PC-9 (cell line): ENCODE data around the gene RFX7. TPM values are rescaled to one million over a fixed set of nuclear protein-coding genes. Genes with fewer than 3 reads are reported as not detected.

Experiments
- BruUV-seq: library from RNA; stranded (reverse); fragments of 400-500 nt; replicated peaks from 2 replicates; lab custom pipeline; 2021; lab: Mats Ljungman, UMichigan
- CTCF ChIA-PET: fragments of 300-600 bp; sonication (Branson Sonifier 250); formaldehyde crosslinking; loops from one replicate; lab custom pipeline; 2022; ENCODE audit warnings: antibody characterized with exemption; lab: Charles Lee
- POLR2A ChIA-PET: fragments of 300-600 bp; sonication (Branson Sonifier 250); formaldehyde crosslinking; loops from one replicate; lab custom pipeline; 2022; ENCODE audit warnings: antibody characterized with exemption; ENCODE audit not compliant: unreplicated experiment; lab: Charles Lee
- DNase-seq, 2 experiments: peaks; one replicate each; pipeline versions ENCODE4 v3.0.0 to v3.0.0-alpha.2; 2015 to 2022; ENCODE audit warnings: mixed read lengths in 1 of 2
- H2AFZ ChIP-seq: fragments of 200-600 bp; sonication (generic); 2 replicates; pipeline ENCODE4 v1.8.1; 2017; ENCODE audit warnings: antibody characterized with exemption
- H3F3A ChIP-seq: fragments of 200-600 bp; sonication (generic); 2 replicates; pipeline ENCODE4 v1.8.1; 2017; ENCODE audit warnings: antibody characterized with exemption, mild to moderate bottlenecking, low read depth; ENCODE audit not compliant: insufficient read depth
- H3K27ac ChIP-seq: fragments of 200-600 bp; sonication (generic); 2 replicates; pipeline ENCODE4 v1.6.1; 2016; ENCODE audit warnings: mixed run types
- H3K27me3 ChIP-seq: fragments of 200-600 bp; sonication (generic); 2 replicates; pipeline ENCODE4 v1.6.1; 2016; ENCODE audit warnings: low read depth, mixed run types; ENCODE audit not compliant: insufficient read depth
- H3K36me3 ChIP-seq: fragments of 200-600 bp; sonication (generic); 2 replicates; pipeline ENCODE4 v1.6.1; 2016; ENCODE audit warnings: low read depth, mixed run types
- H3K4me1 ChIP-seq: fragments of 200-600 bp; sonication (generic); replicated peaks from 2 replicates; pipeline ENCODE4 v1.6.1; 2016; ENCODE audit warnings: mixed run types; ENCODE audit not compliant: insufficient read depth
- H3K4me2 ChIP-seq: fragments of 200-600 bp; sonication (generic); 2 replicates; pipeline ENCODE4 v1.6.1; 2017; ENCODE audit warnings: mixed run types
- H3K4me3 ChIP-seq: fragments of 200-600 bp; sonication (generic); 2 replicates; pipeline ENCODE4 v1.6.1; 2016; ENCODE audit warnings: mixed run types
- H3K79me2 ChIP-seq: fragments of 200-600 bp; sonication (generic); 2 replicates; pipeline ENCODE4 v1.6.1; 2017; ENCODE audit warnings: low read depth, mixed run types
- H3K9me2 ChIP-seq: fragments of 200-600 bp; sonication (generic); 2 replicates; pipeline ENCODE4 v1.8.1; 2017; ENCODE audit warnings: mild to moderate bottlenecking; ENCODE audit not compliant: insufficient read depth
- H3K9me3 ChIP-seq: fragments of 200-600 bp; sonication (generic); 2 replicates; pipeline ENCODE4 v1.8.1; 2016; ENCODE audit warnings: low read depth; ENCODE audit not compliant: insufficient read depth
- H4K20me1 ChIP-seq: fragments of 200-600 bp; sonication (generic); 2 replicates; pipeline ENCODE4 v1.8.1; 2017; ENCODE audit not compliant: insufficient read depth
- EZH2 ChIP-seq: fragments of 200-600 bp; sonication (generic); IDR thresholded peaks from 2 replicates; pipeline ENCODE4 v1.8.0; 2017; ENCODE audit warnings: antibody characterized with exemption, low read depth
- intact Hi-C: fragments of 100-400 bp; cut with micrococcal nuclease; formaldehyde crosslinking; loops from one replicate; pipeline ENCODE4 v1.10.0; 2022; ENCODE audit not compliant: unreplicated experiment
- total RNA-seq: library from RNA; stranded (reverse); gene quantifications from 2 replicates; pipeline ENCODE4 v1.2.3, GENCODE V29; 2021
- TF ChIP-seq, protein P1 (sequence below): fragments of 200-600 bp; sonication (generic); conservative IDR thresholded peaks from 2 replicates; pipeline ENCODE4 v1.6.1; 2017; ENCODE audit warnings: mixed run types, antibody characterized with exemption, mild to moderate bottlenecking, moderate library complexity

The RFX7 gene
- total RNA-seq, 1 experiment from 2014 or later = 24.6 TPM

DNA sequence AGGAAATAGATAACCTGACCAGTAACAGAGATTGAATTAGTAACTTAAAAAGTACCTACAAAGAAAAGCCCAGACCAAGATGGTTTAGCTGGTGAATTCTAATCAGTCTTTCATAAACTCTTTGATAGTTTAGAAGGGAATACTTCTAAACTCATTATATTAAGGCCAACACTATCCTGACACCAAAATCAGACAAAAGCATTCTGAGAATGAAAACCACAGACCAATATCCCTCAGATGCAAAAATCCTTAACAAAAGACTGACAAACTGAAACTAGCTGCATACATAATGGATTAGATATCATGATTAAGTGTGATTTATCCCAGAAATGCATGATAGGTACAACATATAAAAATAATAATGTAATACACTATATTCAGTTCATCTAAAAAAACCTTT is 115.6 kb downstream of the RFX7 start:
- H3K9me3 ChIP-seq = peaks cover 5% of the 10 kb centered on the region; the same call in 1 of the 2 replicates
- no peak overlapping the region for H3K4me2 ChIP-seq
- H3K27me3 ChIP-seq = no peaks in the 10 kb centered on the region
- no peaks in the 10 kb centered on the region for H3F3A ChIP-seq
- no peaks in the 10 kb centered on the region for H3K79me2 ChIP-seq
- TF ChIP-seq, protein P1, sequence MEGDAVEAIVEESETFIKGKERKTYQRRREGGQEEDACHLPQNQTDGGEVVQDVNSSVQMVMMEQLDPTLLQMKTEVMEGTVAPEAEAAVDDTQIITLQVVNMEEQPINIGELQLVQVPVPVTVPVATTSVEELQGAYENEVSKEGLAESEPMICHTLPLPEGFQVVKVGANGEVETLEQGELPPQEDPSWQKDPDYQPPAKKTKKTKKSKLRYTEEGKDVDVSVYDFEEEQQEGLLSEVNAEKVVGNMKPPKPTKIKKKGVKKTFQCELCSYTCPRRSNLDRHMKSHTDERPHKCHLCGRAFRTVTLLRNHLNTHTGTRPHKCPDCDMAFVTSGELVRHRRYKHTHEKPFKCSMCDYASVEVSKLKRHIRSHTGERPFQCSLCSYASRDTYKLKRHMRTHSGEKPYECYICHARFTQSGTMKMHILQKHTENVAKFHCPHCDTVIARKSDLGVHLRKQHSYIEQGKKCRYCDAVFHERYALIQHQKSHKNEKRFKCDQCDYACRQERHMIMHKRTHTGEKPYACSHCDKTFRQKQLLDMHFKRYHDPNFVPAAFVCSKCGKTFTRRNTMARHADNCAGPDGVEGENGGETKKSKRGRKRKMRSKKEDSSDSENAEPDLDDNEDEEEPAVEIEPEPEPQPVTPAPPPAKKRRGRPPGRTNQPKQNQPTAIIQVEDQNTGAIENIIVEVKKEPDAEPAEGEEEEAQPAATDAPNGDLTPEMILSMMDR = no peak
- no peak for TF ChIP-seq EZH2
- CTCF ChIA-PET = no interaction called here
- H2AFZ ChIP-seq = no peak overlapping the region
- intact Hi-C loops = no loop called here
- H3K4me1 ChIP-seq = no peaks in the 10 kb centered on the region
- peaks cover 11% of the 10 kb centered on the region; the same call in 1 of the 2 replicates for H3K36me3 ChIP-seq
- POLR2A ChIA-PET = no interaction called here
- H3K27ac ChIP-seq = no peak overlapping the region
- H3K4me3 ChIP-seq = no peak overlapping the region
- H4K20me1 ChIP-seq = no peaks in the 10 kb centered on the region
- DNase-seq = no peak
- no TSS peak for BruUV-seq
- H3K9me2 ChIP-seq = no peaks in the 10 kb centered on the region

DNA sequence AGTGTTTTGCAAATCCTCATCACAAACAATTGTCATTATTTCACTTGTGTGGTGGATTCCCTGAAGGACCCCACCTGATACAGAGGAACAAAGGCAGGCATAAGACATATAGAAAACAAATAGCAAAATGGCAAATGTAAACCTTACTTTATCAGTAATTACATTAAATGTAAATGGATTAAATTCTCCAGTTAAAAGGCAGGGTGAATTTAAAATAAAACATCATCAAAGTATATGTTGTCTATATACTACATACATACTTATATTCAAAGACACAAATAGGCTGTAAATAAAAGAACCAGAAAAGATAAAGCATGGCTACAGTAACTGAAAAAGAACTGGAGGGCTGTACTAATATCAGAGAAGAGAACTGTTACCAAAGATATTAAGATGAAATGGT is 117.3 kb downstream of the RFX7 start:
- H3K4me3 ChIP-seq = no peak overlapping the region
- no peak overlapping the region for H3K27ac ChIP-seq
- H3F3A ChIP-seq = no peaks in the 10 kb centered on the region
- no peaks in the 10 kb centered on the region for H4K20me1 ChIP-seq
- CTCF ChIA-PET = no interaction called here
- H3K4me1 ChIP-seq = no peaks in the 10 kb centered on the region
- no TSS peak for BruUV-seq
- H2AFZ ChIP-seq = no peak overlapping the region
- POLR2A ChIA-PET = no interaction called here
- H3K36me3 ChIP-seq = peaks cover 11% of the 10 kb centered on the region; the same call in 1 of the 2 replicates
- no peaks in the 10 kb centered on the region for H3K79me2 ChIP-seq
- intact Hi-C loops = no loop called here
- TF ChIP-seq EZH2 = no peak
- TF ChIP-seq, protein P1 = no peak
- H3K9me3 ChIP-seq = peaks cover 7% of the 10 kb centered on the region; the same call in 1 of the 2 replicates
- no peaks in the 10 kb centered on the region for H3K9me2 ChIP-seq
- DNase-seq = no peak
- no peaks in the 10 kb centered on the region for H3K27me3 ChIP-seq
- H3K4me2 ChIP-seq = no peak overlapping the region

- Histone ChIP-seq H3K36me3 (peaks cover 11% of the 10 kb centered on the region; the same call in 1 of the 2 replicates), H3K27me3 (no peaks in the 10 kb centered on the region), H3K27ac (no peak overlapping the region), H3K9me2 (no peaks in the 10 kb centered on the region), H4K20me1 (no peaks in the 10 kb centered on the region), H3K4me2 (no peak overlapping the region), H3K9me3 (peaks cover 11% of the 10 kb centered on the region; the same call in 1 of the 2 replicates), H3K79me2 (no peaks in the 10 kb centered on the region), H3K4me3 (no peak overlapping the region), H3K4me1 (no peaks in the 10 kb centered on the region), H3F3A (no peaks in the 10 kb centered on the region), H2AFZ (no peak overlapping the region)
- POLR2A ChIA-PET = interaction anchor here (0.7 kb wide), 1 partner anchor 213 kb away, joined by 7 read pairs; no protein-coding TSS in a partner anchor
- intact Hi-C loops = no loop called here
- no peak for DNase-seq
- TF ChIP-seq EZH2 = no peak
- TF ChIP-seq, protein P1 = no peak
- CTCF ChIA-PET = no interaction called here
- BruUV-seq = no TSS peak
These were observed 119.3 kb downstream of the RFX7 start for GRCh38 chr15:56124391-56124790.
